HG02981 (cell line): Measurements from ENCODE around the gene GPR37L1.
"Not testable (repeated sequence)": the region's sequence is repeated elsewhere in the genome, so short reads cannot be mapped to it uniquely, and the experiment has no call there.

Experiments
- ATAC-seq: cut with Tn5 transposase; IDR thresholded peaks from one replicate; pipeline ENCODE4 v1.9.1; 2021; ENCODE audit warnings: mild to moderate bottlenecking, moderate library complexity; ENCODE audit not compliant: unreplicated experiment

The GPR37L1 gene

DNA sequence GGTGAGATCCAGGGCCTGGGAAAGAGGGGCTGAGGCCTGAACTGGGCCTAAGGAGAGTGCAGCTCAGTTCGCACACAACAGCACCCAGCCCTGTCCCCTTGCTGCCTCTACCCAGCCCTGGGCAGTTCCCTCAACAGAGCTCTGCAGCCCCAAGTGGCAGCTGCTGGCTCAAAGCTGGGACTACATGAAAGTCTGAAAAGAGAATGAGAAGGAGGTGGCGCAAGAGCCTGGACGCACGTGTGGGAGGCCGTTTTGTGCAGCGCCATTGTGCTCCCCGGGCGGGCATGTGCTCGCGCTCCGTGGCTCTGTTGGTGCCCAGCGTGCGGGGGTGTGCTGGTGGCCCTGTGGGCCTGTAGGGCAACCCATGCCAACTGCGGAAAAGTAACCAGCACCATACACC, 10.3 kb downstream of the GPR37L1 start:
- no peak for ATAC-seq

DNA sequence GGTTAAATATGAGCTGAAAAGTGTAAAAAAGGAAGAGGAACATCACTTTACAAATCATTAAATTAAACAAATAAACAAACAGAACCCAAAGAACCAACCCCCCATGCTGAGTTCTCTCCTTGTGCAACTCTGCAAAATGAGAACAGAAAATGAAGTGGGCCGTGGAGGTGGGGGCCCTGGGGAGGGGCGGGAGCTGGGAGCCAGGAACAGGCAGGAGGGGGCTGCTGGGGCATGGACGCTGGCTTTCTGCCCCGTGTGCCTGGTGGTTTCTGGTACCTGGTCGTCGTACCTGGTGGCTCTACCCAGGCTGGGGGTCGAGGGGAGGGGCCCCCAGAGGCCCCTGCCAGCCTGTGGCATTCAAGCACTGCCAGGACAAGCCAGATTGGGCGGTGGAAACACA, 10.8 kb downstream of the GPR37L1 start:
- ATAC-seq: no peak

DNA sequence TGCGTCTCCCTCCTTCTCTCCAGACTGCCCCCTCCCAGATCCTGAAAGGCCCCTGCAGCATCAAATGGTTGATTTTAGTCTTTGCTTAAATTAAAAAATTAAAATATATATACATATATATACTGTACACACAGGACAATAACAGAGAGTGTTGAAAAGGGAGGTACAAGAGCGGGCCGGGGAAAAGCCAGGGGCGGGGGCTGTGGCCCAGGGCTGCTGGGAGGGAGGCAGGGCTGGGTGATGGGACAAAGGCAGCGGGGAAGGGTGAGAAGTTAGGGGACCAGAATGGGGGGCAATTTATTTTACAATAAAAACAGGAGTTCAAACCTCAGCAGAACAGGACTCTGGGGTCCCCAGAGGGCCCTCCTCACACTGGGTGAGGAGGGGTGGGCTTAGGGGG, 11.3 kb downstream of the GPR37L1 start:
- no peak for ATAC-seq

DNA sequence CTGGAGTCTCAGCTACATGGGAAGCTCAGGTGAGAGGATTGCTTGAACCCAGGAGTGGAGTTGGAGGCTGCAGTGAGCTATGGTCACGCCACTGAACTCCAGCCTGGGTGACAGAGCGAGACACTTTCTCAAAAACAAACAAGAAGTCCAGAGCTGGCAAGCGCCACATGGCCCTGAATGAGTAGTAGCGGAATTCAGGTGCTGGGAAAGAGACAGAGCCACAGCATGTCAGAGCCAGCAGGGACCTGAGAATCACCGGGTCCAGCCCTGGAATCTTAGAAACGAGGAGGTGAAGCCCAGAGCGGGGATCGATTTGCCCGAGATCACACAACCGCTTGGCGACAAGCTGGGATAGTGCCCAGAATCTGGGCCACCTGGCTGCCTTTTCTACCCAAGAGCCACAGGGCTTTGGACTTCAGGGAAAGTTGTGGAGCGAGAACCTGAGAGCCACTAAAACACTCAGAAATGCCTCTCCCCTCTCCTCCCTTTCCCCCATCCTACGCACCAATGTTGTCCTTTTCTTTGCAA, 12.0 kb downstream of the GPR37L1 start:
- ATAC-seq: no peak

DNA sequence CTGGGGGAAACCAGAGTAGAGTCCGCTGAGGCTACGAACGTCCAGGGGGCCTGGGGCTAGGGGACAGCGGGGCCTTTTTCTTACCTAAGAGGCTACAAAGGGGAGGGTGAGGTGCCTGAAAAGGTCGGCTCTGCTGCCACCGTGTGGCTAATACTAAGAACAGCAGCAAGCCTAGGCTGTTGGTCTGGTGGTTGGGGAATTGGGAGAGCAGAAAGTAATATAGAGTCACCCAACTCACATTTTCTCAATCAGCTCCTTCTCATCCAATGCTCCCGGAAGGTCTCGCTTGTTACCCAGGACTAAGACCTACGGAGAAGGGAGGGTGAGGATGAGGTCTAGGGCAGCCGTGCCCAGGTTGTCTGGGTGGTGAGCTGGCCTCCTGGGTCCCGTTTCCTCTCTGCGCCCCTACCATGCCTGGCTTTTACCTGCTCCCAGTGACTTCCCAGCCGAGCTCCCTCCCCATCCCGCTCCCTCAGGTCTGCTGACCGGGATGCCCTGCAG, 12.6 kb downstream of the GPR37L1 start:
- ATAC-seq: peak; percentile 65

DNA sequence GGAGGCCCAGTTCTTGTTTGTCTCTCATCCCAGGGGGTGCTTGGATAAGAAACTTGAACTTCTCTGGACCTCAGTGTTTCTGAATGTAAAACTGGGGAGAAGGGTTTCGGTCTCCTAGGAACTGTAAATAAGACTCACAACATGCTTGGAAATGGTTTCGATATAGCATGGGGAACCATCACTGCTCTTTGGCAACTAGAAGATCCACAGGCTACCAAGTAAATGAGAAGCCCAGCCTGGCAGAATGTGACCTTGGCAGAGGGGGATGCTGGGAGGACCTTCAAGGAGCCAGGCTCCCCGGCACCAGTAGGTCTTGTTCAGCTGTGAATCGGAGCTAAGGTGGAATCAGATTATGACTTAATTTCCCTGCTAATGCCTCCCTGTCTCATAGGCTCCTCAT, 18.1 kb downstream of the GPR37L1 start:
- no peak for ATAC-seq

DNA sequence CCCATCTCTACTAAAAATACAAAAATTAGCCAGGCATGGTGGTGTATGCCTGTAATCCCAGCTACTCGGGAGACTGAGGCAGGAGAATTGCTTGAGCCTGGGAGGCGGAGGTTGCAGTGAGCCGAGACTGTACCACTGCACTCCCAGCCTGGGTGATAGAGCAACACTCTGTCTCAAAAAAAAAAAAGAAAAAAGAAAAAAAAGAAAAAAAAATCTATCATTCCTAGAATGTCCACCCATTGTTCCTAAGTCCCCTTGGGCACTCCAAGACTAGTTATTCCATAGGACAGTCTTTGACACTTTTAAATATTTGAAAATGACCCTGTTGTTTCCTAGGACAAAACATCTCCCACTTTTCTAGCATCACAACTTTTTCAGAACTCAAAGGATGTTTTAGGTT, 18.8 kb downstream of the GPR37L1 start:
- ATAC-seq: not testable (repeated sequence)

DNA sequence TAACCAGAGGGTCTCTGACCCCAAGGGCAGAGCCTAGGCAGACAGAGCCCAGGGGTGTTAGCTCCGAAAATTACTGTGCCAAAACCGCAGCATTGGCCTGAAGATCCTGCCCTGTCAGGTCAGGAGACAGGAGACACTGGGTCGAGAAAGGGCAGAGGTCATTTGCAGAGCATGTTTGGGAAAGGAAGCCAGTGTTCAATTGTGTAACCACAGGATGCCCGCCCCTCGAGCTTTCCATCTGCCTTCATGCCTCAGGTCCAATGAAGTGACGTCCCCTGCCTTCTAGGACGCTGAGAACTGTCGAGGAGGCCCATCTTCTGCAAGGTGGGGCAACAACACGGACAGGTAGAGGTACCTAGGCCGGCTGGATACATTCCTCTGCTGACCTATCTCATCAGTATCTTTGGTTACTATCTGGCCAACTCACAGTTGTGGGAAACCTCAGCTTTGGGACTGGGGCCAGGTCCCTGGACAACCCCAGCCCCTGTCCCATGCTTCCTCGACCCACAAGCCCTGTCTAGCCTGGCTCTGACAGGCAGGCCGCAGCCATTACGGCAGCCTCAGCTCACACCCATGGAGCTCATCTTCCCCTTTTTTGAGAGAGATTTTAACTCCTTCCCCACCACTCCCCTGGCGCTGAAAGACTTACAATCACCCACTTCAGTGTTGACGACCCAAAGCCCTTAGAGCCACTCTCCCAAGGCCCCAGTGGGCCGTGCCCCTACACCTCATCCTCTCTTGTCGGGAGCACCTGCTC, 20.5 kb downstream of the GPR37L1 start:
- peak; percentile 28 for ATAC-seq

DNA sequence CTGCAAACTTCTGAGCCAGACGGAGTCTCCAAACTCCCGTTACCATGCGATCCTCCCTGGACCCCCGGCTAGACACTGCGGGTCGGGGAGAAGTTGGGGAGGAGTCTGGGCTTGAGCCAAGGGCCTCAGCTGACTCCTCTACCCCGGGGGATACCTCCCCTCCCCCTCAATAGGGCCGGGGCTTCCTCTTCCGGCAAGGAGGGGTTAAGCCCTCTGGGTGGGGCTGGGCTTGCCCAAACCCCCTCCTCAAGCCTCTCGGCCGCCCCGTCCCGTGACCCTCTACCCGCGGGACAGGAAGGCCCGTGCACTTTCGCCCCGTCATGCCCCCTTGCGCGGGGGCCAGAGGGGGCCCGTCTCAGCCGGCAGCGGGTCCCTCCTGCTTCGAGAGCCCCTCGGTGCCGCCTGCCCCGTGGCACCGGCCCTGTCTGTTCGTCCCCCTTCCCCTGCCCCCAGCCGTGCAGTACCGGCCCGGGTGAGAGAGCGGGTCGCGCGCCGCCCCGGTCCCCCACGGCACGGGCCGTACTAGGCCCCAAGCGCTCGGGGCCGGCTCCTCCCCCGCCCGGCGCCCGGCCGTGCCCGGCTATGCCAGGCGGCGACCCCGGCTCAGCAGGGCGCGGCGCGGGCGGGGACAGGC, 21.2 kb downstream of the GPR37L1 start:
- peak; percentile 37 for ATAC-seq

DNA sequence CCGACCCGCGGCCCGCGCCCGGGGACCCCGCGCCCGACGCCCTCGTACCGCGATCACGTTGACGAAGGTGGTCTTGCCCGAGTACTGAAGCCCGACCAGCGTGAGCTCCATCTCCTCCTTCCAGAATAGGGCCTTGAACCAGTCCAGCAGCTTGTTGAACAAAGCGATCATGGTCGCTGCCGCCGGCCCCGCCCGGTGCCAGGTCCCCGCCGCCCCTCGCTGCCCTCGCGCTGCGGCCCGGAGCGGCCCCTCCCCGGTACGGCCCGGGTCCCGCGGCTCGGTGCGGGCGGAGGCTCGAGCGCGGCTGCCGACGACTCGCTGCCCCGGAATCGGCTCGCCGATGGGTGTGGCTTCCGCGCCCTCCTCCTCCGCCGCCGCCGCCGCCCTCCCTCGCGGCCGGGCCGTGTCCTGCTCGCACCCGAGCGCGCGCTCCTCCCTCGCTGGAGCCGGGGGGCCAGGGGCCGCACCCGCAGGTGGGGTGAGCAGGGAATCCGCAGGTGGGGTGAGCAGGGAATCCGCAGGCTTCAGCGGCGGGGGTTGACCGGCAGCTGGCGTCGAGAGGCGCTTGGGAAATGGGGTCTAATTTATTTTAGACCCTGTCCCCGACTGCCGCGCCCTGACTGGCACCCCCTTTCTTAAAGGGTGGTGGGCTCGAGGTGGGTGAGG, 21.8 kb downstream of the GPR37L1 start, which contains the start of gene ARL8A:
Gene ARL8A (minus strand): TSS at position 336 of the 666 bp plus-strand sequence. CDS start 165 bp downstream, at position 171.
- ATAC-seq: peak; percentile 56

DNA sequence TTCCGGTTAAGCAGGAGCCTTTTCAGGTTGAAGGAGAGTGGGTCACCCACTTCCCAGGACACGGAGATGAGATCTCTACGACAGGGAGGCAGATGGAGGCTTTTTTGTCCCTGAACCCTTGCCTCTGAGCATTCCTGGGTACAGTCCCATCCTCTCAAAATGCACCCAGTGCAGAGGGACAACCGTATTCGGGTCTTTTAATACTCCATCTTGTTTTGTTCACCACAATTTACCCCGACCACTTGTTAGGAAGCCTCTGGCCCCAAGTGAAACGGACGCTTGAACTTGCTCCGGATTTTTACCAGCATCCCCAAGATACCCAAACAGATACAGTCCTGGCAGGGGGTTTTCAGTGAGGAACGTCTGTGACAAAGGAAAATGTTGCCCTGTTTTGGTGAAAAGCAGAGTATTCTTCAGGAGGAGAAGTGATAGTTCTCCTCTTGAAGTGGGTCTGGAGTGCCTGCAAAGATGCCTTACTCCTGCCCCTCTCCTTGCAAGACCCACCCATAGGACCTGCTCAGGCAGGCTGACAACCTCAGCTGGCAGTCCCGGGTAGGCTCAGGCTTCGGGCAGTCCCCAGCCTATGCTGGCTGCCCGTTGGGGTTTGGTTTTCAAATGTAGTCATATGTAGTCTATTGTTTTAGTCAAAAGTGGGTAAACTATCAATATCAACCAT, 22.5 kb downstream of the GPR37L1 start:
- ATAC-seq: no peak

DNA sequence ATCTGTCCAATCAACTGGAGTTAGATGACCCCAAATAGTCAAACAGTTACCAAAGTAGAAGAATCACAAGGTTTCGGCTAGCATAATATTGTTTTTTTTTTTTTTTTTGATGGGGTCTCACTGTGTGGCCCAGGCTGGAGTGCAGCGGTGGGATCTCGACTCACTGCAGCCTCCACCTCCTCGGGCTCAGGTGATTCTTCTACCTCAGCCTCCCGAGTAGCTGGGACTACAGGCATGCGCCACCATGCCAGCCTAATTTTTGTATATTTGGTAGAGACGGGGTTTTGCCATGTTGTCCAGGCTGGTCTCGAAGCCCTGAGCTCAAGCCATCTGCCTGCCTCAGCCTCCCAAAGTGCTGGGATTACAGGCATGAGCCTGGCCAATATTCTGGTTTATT, 23.0 kb downstream of the GPR37L1 start:
- not testable (repeated sequence) for ATAC-seq

DNA sequence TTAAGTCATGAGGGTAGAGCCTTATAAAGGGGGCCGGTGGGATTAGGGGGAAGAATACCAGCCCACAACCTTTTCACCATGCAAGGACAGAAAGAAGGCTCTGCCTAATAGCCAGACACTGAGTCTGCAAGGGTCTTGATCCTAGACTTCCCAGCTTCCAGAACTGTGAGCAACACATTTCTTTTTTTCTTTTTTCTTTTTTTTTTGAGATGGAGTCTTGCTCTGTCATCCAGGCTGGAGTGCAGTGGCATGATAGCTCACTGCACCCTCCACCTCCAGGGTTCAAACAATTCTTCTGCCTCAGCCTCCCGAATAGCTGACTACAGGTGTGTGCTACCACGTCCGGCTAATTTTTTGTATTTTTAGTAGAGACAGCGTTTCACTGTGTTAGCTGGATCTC, 23.6 kb downstream of the GPR37L1 start:
- ATAC-seq: no peak

DNA sequence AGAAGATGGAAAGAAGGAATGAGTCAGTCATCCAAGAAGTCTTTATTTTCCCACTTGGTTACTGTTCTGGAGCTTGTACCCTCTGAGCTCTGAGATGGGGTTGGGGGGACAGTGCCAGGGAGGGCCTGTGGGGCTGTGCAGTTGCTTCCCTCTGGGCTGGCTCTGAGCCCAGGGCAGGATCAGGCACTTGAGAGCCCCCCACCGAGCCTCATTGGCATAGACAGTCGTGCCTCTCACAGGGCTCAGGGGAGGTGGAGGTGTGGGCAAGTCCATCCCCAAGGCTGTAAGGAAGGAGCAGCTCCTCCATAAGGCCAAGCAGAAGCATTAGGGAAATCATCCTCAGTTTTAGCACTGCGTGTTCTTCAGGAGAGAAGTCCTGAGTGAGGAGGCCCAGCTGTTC, 24.3 kb downstream of the GPR37L1 start:
- no peak for ATAC-seq

DNA sequence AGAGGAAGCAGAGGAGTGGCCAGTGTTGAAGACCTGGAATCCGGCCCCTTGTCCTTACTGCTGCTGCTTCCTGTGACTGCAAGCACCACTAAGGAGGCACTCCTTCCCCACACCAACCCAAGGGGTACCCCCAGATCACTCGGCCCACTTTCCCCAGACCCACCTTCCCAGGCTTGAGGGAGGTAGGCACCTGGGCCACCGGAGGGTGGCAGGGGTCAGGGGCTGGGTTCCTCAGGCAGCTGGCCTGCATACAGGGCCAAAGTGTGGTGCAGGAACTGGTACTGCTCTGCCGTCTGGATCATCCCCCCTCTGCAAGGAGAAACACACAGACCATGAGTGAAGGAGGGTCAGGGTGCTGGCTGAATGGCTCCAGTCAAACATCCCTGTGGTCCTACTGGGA, 25.7 kb downstream of the GPR37L1 start:
- ATAC-seq: no peak

DNA sequence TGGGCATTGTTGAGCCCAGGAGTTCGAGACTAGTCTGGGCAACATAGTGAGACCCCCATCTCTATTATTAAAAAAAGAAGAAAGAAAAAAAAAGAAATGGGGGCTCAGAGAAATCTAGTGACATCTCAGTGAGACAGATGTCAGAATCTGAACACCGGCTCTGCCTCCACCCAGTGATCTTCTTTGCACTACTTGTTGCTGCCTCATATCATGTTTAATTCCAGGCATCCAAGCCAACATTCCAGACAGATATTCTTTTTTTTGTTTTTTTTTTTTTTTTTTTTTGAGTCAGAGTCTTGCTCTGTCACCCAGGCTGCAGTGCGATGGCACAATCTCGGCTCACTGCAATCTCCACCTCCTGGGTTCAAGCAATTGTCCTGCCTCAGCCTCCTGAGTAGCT, 26.8 kb downstream of the GPR37L1 start:
- ATAC-seq: no peak

DNA sequence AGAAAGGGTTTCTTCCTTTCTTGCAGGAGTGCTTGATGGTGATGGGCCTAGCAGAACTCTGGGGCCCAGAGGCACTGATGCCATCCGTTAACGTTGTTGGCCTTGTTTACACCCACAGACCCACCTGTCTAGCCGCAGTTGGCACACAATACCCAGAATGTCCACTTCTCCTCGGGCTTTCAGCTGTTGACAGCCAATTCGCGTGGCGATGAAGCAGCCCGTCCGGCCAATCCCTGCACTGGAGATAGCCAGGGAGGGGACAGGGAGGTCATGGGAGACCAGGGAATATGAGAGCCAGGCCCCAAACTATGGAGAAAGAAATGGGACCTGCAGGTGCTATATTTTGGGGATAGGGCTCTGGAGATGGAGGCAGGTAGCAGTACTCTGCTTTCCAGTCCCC, 27.5 kb downstream of the GPR37L1 start:
- ATAC-seq: no peak

DNA sequence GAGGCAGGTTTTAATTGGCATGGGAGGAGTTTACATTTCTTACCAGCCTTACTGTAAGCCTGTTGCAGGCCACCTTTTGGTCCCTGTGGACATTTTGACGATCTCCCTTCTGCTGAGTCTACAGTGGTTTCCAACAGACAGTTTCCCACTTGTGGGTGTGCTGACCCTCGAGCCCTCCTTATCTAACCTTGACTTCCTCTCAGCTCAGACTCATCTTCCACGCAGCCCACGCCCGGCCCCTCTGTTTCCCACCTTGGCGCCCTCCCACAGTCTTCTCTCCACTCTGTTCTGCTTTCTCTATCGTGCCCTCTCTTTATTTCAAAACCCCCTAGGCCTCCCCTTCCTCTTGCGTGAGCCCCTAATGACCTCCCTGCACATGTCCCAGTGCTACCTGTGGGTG, 27.9 kb downstream of the GPR37L1 start:
- ATAC-seq: no peak

DNA sequence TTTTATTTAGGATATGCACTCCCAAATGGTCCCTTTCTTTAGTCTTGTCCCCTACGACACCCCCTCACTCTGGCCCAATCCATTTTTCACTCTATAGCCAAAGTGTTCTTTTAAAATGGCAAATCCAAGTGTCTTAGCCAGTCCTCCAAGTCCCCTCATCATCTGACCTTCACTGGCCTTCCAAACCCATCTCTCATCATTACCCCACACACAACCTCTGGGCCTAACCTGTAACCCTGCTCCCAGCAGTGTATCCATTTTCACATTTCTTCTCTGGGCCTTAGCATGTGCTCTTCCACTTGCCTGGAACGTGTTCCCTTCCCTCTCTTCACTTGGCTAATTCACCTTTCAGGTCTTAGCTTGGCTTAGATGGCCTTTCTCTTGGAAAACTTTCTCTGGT, 28.3 kb downstream of the GPR37L1 start:
- ATAC-seq: no peak

DNA sequence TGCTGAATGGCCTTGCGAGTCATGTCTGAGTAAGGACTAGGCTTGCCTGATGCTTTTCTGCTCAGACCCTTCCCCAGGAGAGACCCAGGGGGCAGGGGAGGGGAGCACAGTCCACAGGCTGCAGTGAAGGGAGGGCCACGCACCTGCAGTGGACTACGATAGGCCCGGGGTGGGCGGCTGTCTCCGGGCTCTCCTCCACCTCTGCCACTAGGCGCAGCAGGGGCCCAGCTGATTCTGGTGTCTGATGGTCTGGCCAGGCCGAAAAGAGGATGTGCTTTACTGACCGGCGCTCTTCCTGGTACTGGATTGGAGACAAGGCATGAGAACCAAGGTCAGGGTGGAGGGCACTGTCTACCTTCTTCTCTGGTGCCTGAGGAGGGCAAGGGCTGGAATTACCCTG, 29.7 kb downstream of the GPR37L1 start:
- no peak for ATAC-seq

DNA sequence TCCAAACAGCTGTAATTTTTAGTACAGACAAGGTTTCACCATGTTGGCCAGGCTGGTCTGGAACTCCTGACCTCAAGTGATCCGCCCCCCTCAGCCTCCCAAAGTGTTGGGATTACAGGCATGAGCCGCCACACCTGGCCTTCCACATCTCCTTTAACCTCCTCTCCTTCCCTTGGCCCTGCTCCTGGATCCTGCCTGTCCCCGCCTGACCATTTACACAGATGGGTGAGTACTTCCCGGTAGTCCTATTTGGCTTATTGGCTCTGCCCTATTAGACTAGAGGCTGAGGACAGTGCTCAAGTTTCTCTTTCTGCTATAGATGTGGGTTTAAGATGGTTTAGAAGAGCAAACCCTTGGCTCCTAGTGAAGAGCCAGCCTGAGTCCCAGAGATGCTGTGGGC, 30.6 kb downstream of the GPR37L1 start:
- no peak for ATAC-seq
